H1 (cell line): ENCODE results near the gene BTK. TPM values are rescaled to one million over a fixed set of nuclear protein-coding genes. Genes with fewer than 3 reads are reported as not detected.

Source experiments
- CTCF ChIA-PET: fragments of 300-600 bp; sonication (Branson Sonifier 250); formaldehyde crosslinking; loops from one replicate; lab custom pipeline; 2021; ENCODE audit not compliant: partially characterized antibody; lab: Charles Lee
- POLR2A ChIA-PET: fragments of 300-600 bp; sonication (Branson Sonifier 250); formaldehyde crosslinking; loops from one replicate; lab custom pipeline; 2021; ENCODE audit warnings: inconsistent platforms; ENCODE audit not compliant: partially characterized antibody; lab: Charles Lee
- DNase-seq, 2 experiments: peaks; one replicate each; pipeline versions ENCODE4 v3.0.0 to v3.0.0-alpha.2; 2010 to 2022; ENCODE audit warnings: low spot score in 2 of 2, low read depth in 1 of 2, mixed read lengths in 1 of 2
- FAIRE-seq: peaks from 2 replicates; lab custom pipeline; 2011; peaks lifted over from hg19 to GRCh38; lab: Jason Lieb, UNC
- H2AFZ ChIP-seq: 2 replicates; pipeline ENCODE4 v1.8.1; 2012; ENCODE audit warnings: low read length, inconsistent platforms
- H2AK5ac ChIP-seq: 2 replicates; pipeline ENCODE4 v1.6.1; 2013; ENCODE audit warnings: low read depth, low read length
- H2BK120ac ChIP-seq: replicated peaks from 2 replicates; pipeline ENCODE3; 2013; ENCODE audit warnings: low read depth, low read length, inconsistent platforms
- H2BK12ac ChIP-seq: 2 replicates; pipeline ENCODE4 v1.6.1; 2013; ENCODE audit warnings: low read depth, low read length
- H2BK15ac ChIP-seq: 2 replicates; pipeline ENCODE4 v1.6.1; 2013; ENCODE audit warnings: low read length
- H2BK20ac ChIP-seq: 2 replicates; pipeline ENCODE4 v1.6.1; 2013; ENCODE audit warnings: low read length
- H2BK5ac ChIP-seq: 2 replicates; pipeline ENCODE4 v1.6.1; 2013; ENCODE audit warnings: low read depth, low read length
- H3K14ac ChIP-seq: 2 replicates; pipeline ENCODE4 v1.6.1; 2013; ENCODE audit warnings: inconsistent platforms; ENCODE audit not compliant: insufficient read length
- H3K18ac ChIP-seq: 2 replicates; pipeline ENCODE4 v1.6.1; 2013; ENCODE audit warnings: low read length; ENCODE audit errors: extremely low read depth
- H3K23ac ChIP-seq: 2 replicates; pipeline ENCODE4 v1.6.1; 2013; ENCODE audit warnings: inconsistent platforms; ENCODE audit not compliant: insufficient read length
- H3K23me2 ChIP-seq: 2 replicates; pipeline ENCODE4 v1.6.1; 2013; ENCODE audit warnings: low read depth, low read length
- H3K27ac ChIP-seq: 2 replicates; pipeline ENCODE4 v1.6.1; 2011; ENCODE audit warnings: low read depth, low read length, inconsistent platforms
- H3K27me3 ChIP-seq, 4 experiments: replicated peaks in 1 of 4; 1 replicate in 1 of 4; 2 replicates in 3 of 4; pipeline versions ENCODE4 v1.6.1 to v1.8.1; 2011 to 2013; ENCODE audit warnings: low read length in 3 of 4, mild to moderate bottlenecking in 3 of 4, inconsistent platforms in 2 of 4, mixed read lengths in 2 of 4, moderate library complexity in 1 of 4; ENCODE audit not compliant: control insufficient read depth in 3 of 4, insufficient read depth in 3 of 4; ENCODE audit errors: extremely low read depth in 1 of 4
- H3K36me3 ChIP-seq, 4 experiments: 2 replicates each; pipeline versions ENCODE4 v1.6.1 to v1.8.1; 2011 to 2013; ENCODE audit warnings: mild to moderate bottlenecking in 4 of 4, low read length in 3 of 4, moderate library complexity in 2 of 4, control low read depth in 1 of 4, inconsistent platforms in 1 of 4; ENCODE audit not compliant: insufficient read depth in 4 of 4, control insufficient read depth in 2 of 4
- H3K4ac ChIP-seq: replicated peaks from 2 replicates; pipeline ENCODE3; 2013; ENCODE audit warnings: low read length, low read depth, mixed read lengths, inconsistent platforms; ENCODE audit not compliant: insufficient read length
- H3K4me1 ChIP-seq, 4 experiments: replicated peaks in 1 of 4; 1 replicate in 1 of 4; 2 replicates in 3 of 4; pipeline versions ENCODE4 v1.6.1 to v1.8.1; 2011 to 2013; ENCODE audit warnings: low read length in 3 of 4, inconsistent platforms in 2 of 4, mixed read lengths in 1 of 4; ENCODE audit not compliant: insufficient read depth in 4 of 4, control insufficient read depth in 3 of 4
- H3K4me2 ChIP-seq, 2 experiments: 2 replicates each; pipeline versions ENCODE4 v1.6.1 to v1.8.1; 2011 to 2013; ENCODE audit warnings: low read depth in 2 of 2, low read length in 2 of 2, control low read depth in 1 of 2, inconsistent platforms in 1 of 2, mild to moderate bottlenecking in 1 of 2; ENCODE audit not compliant: insufficient read depth in 1 of 2
- H3K4me3 ChIP-seq, 4 experiments: fragments of 200-600, 300-600 bp in 1 of 4; sonication (generic), shearing (Covaris generic), sonication (Bioruptor Twin) in 1 of 4; 2 replicates each; pipeline versions ENCODE4 v1.5.1 to v1.8.1; 2011 to 2016; ENCODE audit warnings: low read length in 4 of 4, low read depth in 3 of 4, control low read depth in 2 of 4, inconsistent platforms in 2 of 4, mild to moderate bottlenecking in 2 of 4, mixed read lengths in 1 of 4, moderate library complexity in 1 of 4; ENCODE audit not compliant: insufficient read depth in 2 of 4; ENCODE audit errors: extremely low read depth in 1 of 4
- H3K56ac ChIP-seq: replicated peaks from 2 replicates; pipeline ENCODE3; 2013; ENCODE audit warnings: low read depth, mild to moderate bottlenecking, mixed read lengths, low read length, inconsistent platforms; ENCODE audit not compliant: insufficient read length
- H3K79me1 ChIP-seq: 2 replicates; pipeline ENCODE4 v1.6.1; 2013; ENCODE audit warnings: low read depth, low read length, control low read depth
- H3K79me2 ChIP-seq, 2 experiments: 2 replicates each; pipeline versions ENCODE4 v1.6.1 to v1.8.1; 2012 to 2013; ENCODE audit warnings: low read length in 2 of 2, mild to moderate bottlenecking in 2 of 2, inconsistent platforms in 1 of 2; ENCODE audit not compliant: insufficient read depth in 2 of 2, control insufficient read depth in 1 of 2
- H3K9ac ChIP-seq, 4 experiments: replicated peaks in 1 of 4; 1 replicate in 1 of 4; 2 replicates in 3 of 4; pipeline versions ENCODE4 v1.6.1 to v1.8.1; 2011 to 2013; ENCODE audit warnings: low read depth in 3 of 4, low read length in 3 of 4, control low read depth in 2 of 4, mild to moderate bottlenecking in 2 of 4, moderate library complexity in 2 of 4, inconsistent platforms in 1 of 4; ENCODE audit errors: extremely low read depth in 1 of 4
- H3K9me3 ChIP-seq, 2 experiments: 2 replicates each; pipeline versions ENCODE4 v1.6.1 to v1.8.1; 2012 to 2013; ENCODE audit warnings: mild to moderate bottlenecking in 2 of 2, moderate library complexity in 2 of 2, control low read depth in 1 of 2, inconsistent platforms in 1 of 2, low read depth in 1 of 2, low read length in 1 of 2, mixed read lengths in 1 of 2; ENCODE audit not compliant: insufficient read depth in 2 of 2
- H4K20me1 ChIP-seq, 2 experiments: replicated peaks in 1 of 2; 2 replicates each; pipeline versions ENCODE3 to v1.8.1; 2011 to 2013; ENCODE audit warnings: inconsistent platforms in 2 of 2, low read length in 2 of 2, mild to moderate bottlenecking in 1 of 2; ENCODE audit not compliant: insufficient read depth in 2 of 2, control insufficient read depth in 1 of 2
- H4K5ac ChIP-seq: 2 replicates; pipeline ENCODE4 v1.6.1; 2013; ENCODE audit warnings: low read length, low read depth, mixed read lengths, inconsistent platforms; ENCODE audit not compliant: insufficient read length
- H4K8ac ChIP-seq: 2 replicates; pipeline ENCODE4 v1.8.0; 2013; ENCODE audit warnings: mild to moderate bottlenecking, moderate library complexity, low read length, inconsistent platforms; ENCODE audit not compliant: insufficient read depth; ENCODE audit errors: extremely low read depth
- H4K91ac ChIP-seq: replicated peaks from 2 replicates; pipeline ENCODE3; 2013; ENCODE audit warnings: low read length, mixed read lengths, inconsistent platforms; ENCODE audit not compliant: insufficient read length
- CTCF ChIP-seq, 3 experiments: IDR thresholded peaks; 1 replicate in 2 of 3; 2 replicates in 1 of 3; pipeline versions ENCODE4 v1.5.1 to v1.6.1; 2011; ENCODE audit warnings: low read length in 3 of 3, mild to moderate bottlenecking in 3 of 3, inconsistent platforms in 2 of 3, low read depth in 1 of 3, moderate library complexity in 1 of 3; ENCODE audit not compliant: insufficient read depth in 1 of 3; ENCODE audit errors: control extremely low read depth in 1 of 3
- GABPA ChIP-seq: IDR thresholded peaks from 2 replicates; pipeline ENCODE4 v1.6.1; 2011; ENCODE audit warnings: mild to moderate bottlenecking, low read length, moderate library complexity, borderline replicate concordance; ENCODE audit not compliant: insufficient read depth
- SIX5 ChIP-seq: IDR thresholded peaks from 2 replicates; pipeline ENCODE4 v1.6.1; 2011; ENCODE audit warnings: mild to moderate bottlenecking, low read depth, low read length
- WGBS, 2 experiments: shearing (Covaris generic) in 1 of 2; methylation state at CpG; one replicate each; pipeline versions ENCODE4 v1.1.6 to v1.1.7; 2013 to 2015; ENCODE audit warnings: low lambda C conversion rate in 2 of 2, mixed read lengths in 2 of 2, inconsistent platforms in 1 of 2, low coverage in 1 of 2, missing lambda C conversion rate in 1 of 2; ENCODE audit not compliant: insufficient replicate concordance in 2 of 2, insufficient coverage in 1 of 2, insufficient read length in 1 of 2; ENCODE audit errors: extremely low coverage in 1 of 2, missing lambda C conversion rate in 1 of 2; 5-methylcytosine and 5-hydroxymethylcytosine counted together
- polyA plus RNA-seq, 7 experiments: library from polyadenylated mRNA; depleted of rRNA in 3 of 7; stranded (reverse) in 5 of 7; unstranded in 2 of 7; fragments of >200 nt in 5 of 7; fragments of 200-250 nt in 2 of 7; gene quantifications; 1 replicate in 5 of 7; 2 replicates in 1 of 7; 4 replicates in 1 of 7; pipeline versions ENCODE4 v1.2.1 to v1.2.3, GENCODE V29; 2011 to 2013; ENCODE audit warnings: missing spikeins in 2 of 7, mixed read lengths in 2 of 7
- total RNA-seq: library from RNA; stranded (reverse); fragmentation: NEBNext Ultra II Directional; extraction: Animal tissue kit (Norgen Biotek cat#: 25700); gene quantifications from 2 replicates; pipeline ENCODE4 v1.2.1, GENCODE V29; 2021

Gene BTK
- total and polyA plus RNA-seq, 2 of the 8 experiments (the other 6 are each of a cell fraction or from before 2014, with no cell fraction given) = 0.06 to 0.20 TPM

- peak; percentile 77 for FAIRE-seq
- Histone ChIP-seq H4K5ac (no peak overlapping the region), H2BK15ac (no peak overlapping the region), H3K23me2 (no peaks in the 10 kb centered on the region), H3K23ac (no peak overlapping the region), H3K14ac (no peak overlapping the region), H3K4me3 (no peak overlapping the region), H3K36me3 (no peaks in the 10 kb centered on the region), H2AK5ac (no peak overlapping the region), H3K79me2 (no peaks in the 10 kb centered on the region), H4K20me1 (no peaks in the 10 kb centered on the region), H4K91ac (no peak overlapping the region), H3K9ac (no peak overlapping the region), H3K18ac (no peak overlapping the region), H3K27ac (no peak overlapping the region), H2BK120ac (no peak overlapping the region), H3K79me1 (no peaks in the 10 kb centered on the region), H3K4ac (no peak overlapping the region), H4K8ac (no peak overlapping the region), H3K27me3 (no peaks in the 10 kb centered on the region), H3K4me1 (no peaks in the 10 kb centered on the region), H3K4me2 (no peak overlapping the region), H2BK20ac (no peak overlapping the region), H2BK5ac (no peak overlapping the region), H2AFZ (no peak overlapping the region), H2BK12ac (no peak overlapping the region), H3K9me3 (no peaks in the 10 kb centered on the region), H3K56ac (no peak overlapping the region)
- ChIA-PET CTCF (interaction anchor here (1.4 kb wide), 1 partner anchor 29 kb away, joined by 3 read pairs; the partner anchor contains the start of gene BTK), POLR2A (interaction anchor here (1.5 kb wide), 1 partner anchor 8 kb away, joined by 4 read pairs; the partner anchor contains the start of gene TIMM8A)
- DNase-seq = no peak
- 49% methylated on average over 5 of the region's 5 CpGs; no CpG with 5 or more reads in 1 of the 2 experiments for WGBS, 2 experiments
- TF ChIP-seq SIX5 (no peak), CTCF (IDR thresholded peaks at IDR 0.05; ENCODE audit: control extremely low read depth in 1 of 3, insufficient read depth in 1 of 3, low read depth in 1 of 3, low read length in 3 of 3) (peak in 1 of 3 experiments; percentile 33; a peak in 1 of 4 replicates), GABPA (no peak)
Observed at GRCh38 chrX:101357166-101357795, 28.7 kb downstream of the BTK start.
